Endodermal cell (in vitro differentiated cells): ENCODE measurements around the gene PES1. TPM values are rescaled to one million over a fixed set of nuclear protein-coding genes. Genes with fewer than 3 reads are reported as not detected.

Experiments used
- DNase-seq: peaks from one replicate; pipeline ENCODE4 v3.0.0-alpha.2; 2017
- H3K27ac ChIP-seq: 2 replicates; pipeline ENCODE4 v1.5.1; 2013; ENCODE audit warnings: mild to moderate bottlenecking, low read depth, low read length, moderate library complexity
- H3K27me3 ChIP-seq: 2 replicates; pipeline ENCODE4 v1.6.1; 2013; ENCODE audit warnings: mild to moderate bottlenecking, low read length, moderate library complexity; ENCODE audit not compliant: insufficient read depth, control insufficient read depth, poor library complexity, severe bottlenecking
- H3K36me3 ChIP-seq: 2 replicates; pipeline ENCODE4 v1.7.0; 2013; ENCODE audit warnings: mild to moderate bottlenecking, low read length, moderate library complexity; ENCODE audit not compliant: control insufficient read depth, insufficient read depth
- H3K4me1 ChIP-seq: one replicate; pipeline ENCODE4 v1.7.0; 2013; ENCODE audit warnings: low read length; ENCODE audit not compliant: control insufficient read depth, insufficient read depth
- H3K4me3 ChIP-seq: 2 replicates; pipeline ENCODE4 v1.5.1; 2013; ENCODE audit warnings: mild to moderate bottlenecking, low read length, moderate library complexity
- H3K9ac ChIP-seq: 2 replicates; pipeline ENCODE4 v1.6.1; 2013; ENCODE audit warnings: mild to moderate bottlenecking, low read length, moderate library complexity; ENCODE audit not compliant: poor library complexity, severe bottlenecking; ENCODE audit errors: extremely low read depth
- H3K9me3 ChIP-seq: 2 replicates; pipeline ENCODE4 v1.6.1; 2013; ENCODE audit warnings: mild to moderate bottlenecking, low read length, moderate library complexity; ENCODE audit not compliant: control insufficient read depth
- H3K27ac Mint-ChIP-seq: 2 replicates; pipeline ENCODE4 v1.8.0; 2020; ENCODE audit warnings: mixed read lengths
- H3K27me3 Mint-ChIP-seq: 2 replicates; pipeline ENCODE4 v1.8.0; 2021; ENCODE audit warnings: mild to moderate bottlenecking, mixed read lengths; ENCODE audit not compliant: insufficient read depth
- H3K36me3 Mint-ChIP-seq: 2 replicates; pipeline ENCODE4 v1.8.0; 2020; ENCODE audit warnings: low read depth, mixed read lengths
- H3K4me1 Mint-ChIP-seq: 2 replicates; pipeline ENCODE4 v1.8.0; 2020; ENCODE audit warnings: mixed read lengths
- H3K4me3 Mint-ChIP-seq: 2 replicates; pipeline ENCODE4 v1.8.0; 2020; ENCODE audit warnings: mild to moderate bottlenecking, moderate library complexity, mixed read lengths
- H3K9me3 Mint-ChIP-seq: 2 replicates; pipeline ENCODE4 v1.8.0; 2020; ENCODE audit warnings: mild to moderate bottlenecking, mixed read lengths
- WGBS, 2 experiments: methylation state at CpG; one replicate each; pipeline versions ENCODE4 v1.1.5 to v1.1.7; 2013; ENCODE audit warnings: missing lambda C conversion rate in 2 of 2, mixed read lengths in 1 of 2; ENCODE audit not compliant: insufficient coverage in 1 of 2, insufficient read length in 1 of 2; 5-methylcytosine and 5-hydroxymethylcytosine counted together
- total RNA-seq, 2 donors: library from RNA; stranded (reverse); fragmentation: NEBNext Ultra II Directional in 1 of 2; extraction: Animal tissue kit (Norgen Biotek cat#: 25700) in 1 of 2; gene quantifications; 2 replicates in 1 of 2; 3 replicates in 1 of 2; pipeline ENCODE4 v1.2.1, GENCODE V29; 2021
- TF ChIP-seq, protein P1 (sequence below): fragments of 200-600 bp; sonication (generic); conservative IDR thresholded peaks from 2 replicates; pipeline ENCODE4 v1.5.0; 2021; ENCODE audit warnings: antibody characterized with exemption, mild to moderate bottlenecking

PES1 gene
- total RNA-seq, 2 donors from 2014 or later, result 78.7 to 90.2 TPM

DNA sequence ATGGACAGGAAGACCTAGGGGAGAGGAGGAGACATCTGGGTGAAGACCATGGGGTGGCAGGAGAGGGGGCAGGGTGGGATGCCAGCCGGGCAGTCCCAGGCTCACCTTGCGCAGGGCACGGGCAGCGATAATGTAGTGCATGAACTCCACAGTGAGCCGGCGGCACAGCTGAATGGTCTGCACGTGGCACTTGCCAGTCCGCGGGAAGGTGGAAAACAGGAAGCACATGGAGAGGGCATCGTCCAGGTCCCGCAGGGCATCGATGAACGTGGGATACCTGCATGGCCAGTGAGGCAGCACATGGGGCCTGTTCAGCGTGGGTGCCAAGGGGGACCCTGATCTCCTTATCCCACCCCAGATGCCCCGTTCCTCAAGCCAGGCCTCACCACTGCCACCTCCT is 7.3 kb downstream of the PES1 start:
- Mint-ChIP-seq H3K27me3 (no peaks in the 10 kb centered on the region), H3K27ac (no peak overlapping the region), H3K36me3 (peaks cover 73% of the 10 kb centered on the region), H3K9me3 (no peaks in the 10 kb centered on the region), H3K4me1 (no peaks in the 10 kb centered on the region), H3K4me3 (no peak overlapping the region)
- no peak overlapping the region for H3K27ac ChIP-seq
- H3K27me3 ChIP-seq, result no peaks in the 10 kb centered on the region
- whole genome bisulfite sequencing, 2 experiments, result 94 to 97% methylated on average over 10 to 15 of the region's 15 CpGs
- no peaks in the 10 kb centered on the region for H3K4me1 ChIP-seq
- peaks cover 85% of the 10 kb centered on the region for H3K36me3 ChIP-seq
- no peak overlapping the region for H3K4me3 ChIP-seq
- no peak for DNase-seq
- H3K9me3 ChIP-seq, result no peaks in the 10 kb centered on the region
- H3K9ac ChIP-seq, result no peak overlapping the region
- TF ChIP-seq, protein P1, sequence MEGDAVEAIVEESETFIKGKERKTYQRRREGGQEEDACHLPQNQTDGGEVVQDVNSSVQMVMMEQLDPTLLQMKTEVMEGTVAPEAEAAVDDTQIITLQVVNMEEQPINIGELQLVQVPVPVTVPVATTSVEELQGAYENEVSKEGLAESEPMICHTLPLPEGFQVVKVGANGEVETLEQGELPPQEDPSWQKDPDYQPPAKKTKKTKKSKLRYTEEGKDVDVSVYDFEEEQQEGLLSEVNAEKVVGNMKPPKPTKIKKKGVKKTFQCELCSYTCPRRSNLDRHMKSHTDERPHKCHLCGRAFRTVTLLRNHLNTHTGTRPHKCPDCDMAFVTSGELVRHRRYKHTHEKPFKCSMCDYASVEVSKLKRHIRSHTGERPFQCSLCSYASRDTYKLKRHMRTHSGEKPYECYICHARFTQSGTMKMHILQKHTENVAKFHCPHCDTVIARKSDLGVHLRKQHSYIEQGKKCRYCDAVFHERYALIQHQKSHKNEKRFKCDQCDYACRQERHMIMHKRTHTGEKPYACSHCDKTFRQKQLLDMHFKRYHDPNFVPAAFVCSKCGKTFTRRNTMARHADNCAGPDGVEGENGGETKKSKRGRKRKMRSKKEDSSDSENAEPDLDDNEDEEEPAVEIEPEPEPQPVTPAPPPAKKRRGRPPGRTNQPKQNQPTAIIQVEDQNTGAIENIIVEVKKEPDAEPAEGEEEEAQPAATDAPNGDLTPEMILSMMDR, result no peak

DNA sequence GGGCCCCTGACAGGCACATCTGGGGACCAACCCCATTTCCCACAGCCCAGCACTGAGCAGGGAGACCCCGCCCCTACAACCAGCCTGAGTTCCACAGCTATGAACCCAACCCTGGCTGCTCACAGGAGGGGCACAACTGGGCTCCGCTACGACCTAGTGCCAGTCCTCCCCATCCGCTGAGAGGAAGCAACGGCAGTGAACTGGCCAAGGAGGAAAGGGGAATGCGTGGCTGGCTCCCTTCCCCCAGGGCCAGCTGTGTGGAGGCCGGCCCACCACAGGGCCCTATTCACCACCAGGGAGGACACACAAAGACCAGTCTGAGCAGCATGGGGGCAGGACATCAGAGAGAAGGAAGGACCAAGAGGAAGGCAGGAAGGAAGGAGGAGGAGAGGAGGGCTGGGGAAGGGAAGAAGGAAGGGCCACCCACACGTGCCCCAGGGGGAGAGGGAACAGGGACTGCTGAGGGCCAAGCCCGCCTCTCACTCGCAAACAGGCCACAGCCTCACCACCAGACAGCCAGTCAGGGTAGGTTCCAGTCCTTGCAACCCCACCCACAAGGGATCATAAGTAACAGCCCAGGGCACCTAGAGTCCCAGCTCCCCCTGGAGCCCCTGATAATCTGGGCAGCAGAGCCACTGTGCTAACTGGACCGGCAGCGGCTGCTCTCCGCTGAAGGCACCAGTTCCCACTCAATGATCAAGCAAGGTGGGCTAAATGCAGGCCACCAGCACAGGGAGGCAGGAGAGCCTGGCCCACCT is 8.7 kb downstream of the PES1 start:
- TF ChIP-seq, protein P1, result no peak
- H3K27ac Mint-ChIP-seq, result no peak overlapping the region
- H3K9me3 Mint-ChIP-seq, result no peaks in the 10 kb centered on the region
- H3K4me1 Mint-ChIP-seq, result no peaks in the 10 kb centered on the region
- peaks cover 80% of the 10 kb centered on the region for H3K36me3 ChIP-seq
- H3K9me3 ChIP-seq, result no peaks in the 10 kb centered on the region
- H3K27ac ChIP-seq, result no peak overlapping the region
- H3K4me1 ChIP-seq, result no peaks in the 10 kb centered on the region
- DNase-seq, result peak; percentile 64
- H3K4me3 Mint-ChIP-seq, result no peak overlapping the region
- no peak overlapping the region for H3K9ac ChIP-seq
- no peaks in the 10 kb centered on the region for H3K27me3 Mint-ChIP-seq
- 70 to 89% methylated on average over 5 to 13 of the region's 13 CpGs for WGBS, 2 experiments
- H3K36me3 Mint-ChIP-seq, result peaks cover 74% of the 10 kb centered on the region
- no peak overlapping the region for H3K4me3 ChIP-seq
- no peaks in the 10 kb centered on the region for H3K27me3 ChIP-seq

DNA sequence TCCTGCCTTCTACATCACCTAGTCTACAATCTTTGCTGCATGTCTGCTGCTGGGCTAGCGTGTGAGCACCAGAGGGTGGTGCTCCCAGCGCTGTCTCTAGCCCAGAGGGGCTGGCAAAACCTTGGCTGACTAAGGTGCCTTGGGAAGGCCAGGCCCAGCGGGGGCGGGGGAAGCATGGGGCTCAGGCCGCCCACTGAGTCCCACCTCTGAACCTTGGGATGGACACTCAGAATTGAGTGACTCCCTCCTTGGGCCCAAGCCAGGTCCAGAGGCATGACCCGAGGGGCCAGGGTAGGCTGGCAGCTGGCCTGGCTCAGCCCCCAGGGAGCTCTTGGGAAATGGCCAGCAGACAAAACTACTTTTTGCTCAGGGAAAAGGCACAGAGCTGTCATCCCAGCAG is 9.7 kb downstream of the PES1 start:
- Histone ChIP-seq H3K9ac (no peak overlapping the region), H3K4me1 (no peaks in the 10 kb centered on the region), H3K27ac (no peak overlapping the region), H3K27me3 (no peaks in the 10 kb centered on the region), H3K9me3 (no peaks in the 10 kb centered on the region), H3K36me3 (peaks cover 78% of the 10 kb centered on the region), H3K4me3 (no peak overlapping the region)
- H3K4me3 Mint-ChIP-seq, result no peak overlapping the region
- TF ChIP-seq, protein P1, result no peak
- H3K4me1 Mint-ChIP-seq, result no peaks in the 10 kb centered on the region
- H3K36me3 Mint-ChIP-seq, result peaks cover 74% of the 10 kb centered on the region
- no peaks in the 10 kb centered on the region for H3K9me3 Mint-ChIP-seq
- DNase-seq, result no peak
- no peaks in the 10 kb centered on the region for H3K27me3 Mint-ChIP-seq
- 89 to 100% methylated on average over 6 of the region's 6 CpGs for WGBS, 2 experiments
- peak overlapping the region; percentile 49 for H3K27ac Mint-ChIP-seq
